NCI-H2227 treated with DMSO at 0.1 percent for 48 hours (cell line): Measurements from ENCODE around the gene RET.

Source experiments
- DNase-seq: peaks from one replicate; lab custom pipeline; 2025; lab: John Stamatoyannopoulos, UW

The RET gene

DNA sequence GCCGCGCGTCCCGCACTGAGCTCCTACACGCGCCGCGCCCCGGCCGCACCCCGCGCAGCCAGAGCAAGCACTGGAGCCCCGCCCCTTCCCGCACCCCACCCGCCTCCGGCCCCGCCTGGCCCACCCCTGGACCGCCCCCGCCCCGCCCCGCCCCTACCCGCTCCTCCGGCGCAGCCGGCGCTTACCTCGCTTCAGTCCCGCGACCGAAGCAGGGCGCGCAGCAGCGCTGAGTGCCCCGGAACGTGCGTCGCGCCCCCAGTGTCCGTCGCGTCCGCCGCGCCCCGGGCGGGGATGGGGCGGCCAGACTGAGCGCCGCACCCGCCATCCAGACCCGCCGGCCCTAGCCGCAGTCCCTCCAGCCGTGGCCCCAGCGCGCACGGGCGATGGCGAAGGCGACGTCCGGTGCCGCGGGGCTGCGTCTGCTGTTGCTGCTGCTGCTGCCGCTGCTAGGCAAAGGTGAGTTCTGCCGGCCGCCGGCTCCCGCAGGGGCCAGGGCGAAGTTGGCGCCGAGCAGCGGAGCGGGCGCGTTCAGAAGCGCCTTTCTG is at the start of gene RET:
Gene RET (plus strand): TSS at position 194 of the 545 bp plus-strand sequence. CDS start 190 bp downstream, at position 384.
- DNase-seq: no peak

DNA sequence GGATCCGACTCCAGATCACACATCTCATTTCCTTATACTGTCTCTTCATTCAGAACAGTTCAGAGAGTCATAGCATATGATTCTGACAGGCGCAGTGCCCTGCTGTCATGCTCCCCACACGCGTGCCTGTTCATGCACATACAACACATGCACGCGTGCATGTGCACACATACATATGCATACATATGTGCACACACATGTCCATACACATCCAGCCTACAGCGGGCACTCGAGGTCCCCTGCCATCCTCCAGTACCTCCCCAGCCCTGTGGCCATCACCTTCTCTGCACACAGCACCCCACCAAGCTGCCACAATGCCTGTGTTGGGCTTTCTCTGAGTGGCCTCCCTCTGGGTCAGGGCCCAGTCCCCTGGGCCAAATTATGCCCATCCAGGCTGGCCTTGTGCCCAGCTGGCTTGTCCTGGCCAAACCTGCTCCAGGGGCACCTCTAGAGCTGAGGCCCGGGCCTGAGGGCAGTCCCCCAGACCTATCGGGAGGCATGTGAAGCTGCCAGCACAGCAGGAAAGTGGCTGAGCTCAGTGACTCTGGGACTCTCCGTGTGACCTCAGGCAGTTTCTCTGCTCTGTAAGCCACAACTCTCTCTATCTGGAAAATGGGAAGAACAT is 49.4 kb upstream of the RET start:
- DNase-seq: no peak

DNA sequence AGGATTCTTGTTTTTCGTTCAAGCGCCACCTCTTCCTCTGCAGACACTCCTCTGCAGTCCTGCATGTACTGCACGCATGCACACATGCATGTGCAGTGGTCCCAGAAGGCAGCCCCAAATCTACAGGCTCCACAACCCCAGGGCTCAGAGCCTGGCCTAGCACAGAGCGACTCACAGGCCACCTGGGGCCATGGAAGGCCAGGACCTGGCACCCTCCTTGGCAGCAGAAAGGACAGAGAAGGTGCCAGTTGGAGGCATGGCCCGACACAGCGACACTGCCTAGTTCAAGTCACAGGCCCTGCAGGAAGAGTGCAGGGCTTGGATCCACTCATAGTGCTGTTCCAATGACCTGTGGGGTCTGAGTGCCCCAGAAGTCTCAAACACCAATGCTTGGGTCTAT is 48.7 kb upstream of the RET start:
- no peak for DNase-seq

DNA sequence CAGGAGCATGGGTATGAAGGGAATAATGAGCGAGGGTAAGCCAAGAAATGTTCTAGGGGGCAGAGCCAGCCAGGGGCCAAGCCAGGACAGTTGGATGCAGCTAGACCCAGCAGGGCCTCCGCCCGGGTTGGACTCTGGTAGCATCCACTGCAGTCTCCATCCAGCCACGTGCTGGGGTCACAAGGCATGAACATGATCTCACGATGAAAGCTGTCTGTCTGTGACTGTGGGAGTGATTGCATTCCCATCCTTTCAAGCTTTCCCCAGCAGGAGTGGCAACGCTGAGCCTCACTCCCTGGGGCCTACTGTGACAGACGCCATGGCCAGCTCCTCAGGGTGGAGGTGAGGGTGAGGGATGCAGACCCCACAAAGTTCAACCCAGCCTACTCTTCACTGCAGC is 47.8 kb upstream of the RET start:
- DNase-seq: no peak

GRCh38 chr10:43032613-43033012 is 44.3 kb upstream of the RET start:
- no peak for DNase-seq

- no peak for DNase-seq
These were observed 41.1 kb upstream of the RET start for GRCh38 chr10:43035800-43036199.

DNA sequence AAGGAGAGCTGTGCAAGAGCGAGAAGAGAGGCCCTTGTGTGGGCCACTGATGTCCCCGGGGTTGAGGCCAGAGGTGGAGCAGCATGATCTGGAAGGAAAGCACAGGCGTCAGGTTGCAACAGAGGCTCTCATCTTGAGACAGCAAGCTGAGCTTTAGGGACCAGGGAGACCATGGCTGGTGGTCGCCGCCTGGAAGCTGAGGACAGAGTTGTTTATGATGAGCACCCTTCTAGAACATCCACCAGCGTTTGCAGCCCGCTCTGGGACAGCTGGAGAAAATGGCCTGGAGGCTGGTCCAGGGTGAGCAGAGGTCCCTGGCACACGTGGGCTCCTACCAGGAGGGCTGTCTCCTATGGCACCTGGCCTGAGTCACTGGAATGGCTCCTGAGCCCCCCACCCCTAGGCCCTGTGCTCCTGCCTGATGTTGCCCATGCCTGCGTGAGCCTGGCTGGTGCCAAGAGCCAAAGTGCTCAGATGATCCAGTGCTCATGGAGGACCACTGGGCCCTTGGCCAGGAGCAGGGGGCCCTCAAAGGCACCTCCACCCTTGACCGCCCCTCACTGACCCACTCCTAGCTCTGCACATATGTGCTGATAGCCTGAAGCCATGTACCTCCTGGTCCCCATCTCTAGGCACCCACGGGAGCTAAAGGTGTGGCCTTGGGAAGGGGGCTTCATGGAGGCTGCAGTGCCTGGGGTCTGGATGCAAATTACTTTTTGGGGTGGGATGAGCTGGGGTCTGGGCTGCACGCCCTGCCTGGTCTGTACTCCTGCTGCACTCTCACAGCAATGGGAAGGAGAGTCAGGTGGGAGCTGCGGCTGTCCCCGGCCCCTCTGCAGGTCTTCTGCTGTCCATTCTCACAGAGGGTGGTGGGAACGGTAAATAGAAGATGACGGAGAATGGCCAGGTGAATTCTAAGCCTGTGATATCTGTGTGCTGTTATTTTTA is 40.1 kb upstream of the RET start:
- DNase-seq: no peak

- no peak for DNase-seq
These were observed 39.4 kb upstream of the RET start for GRCh38 chr10:43037440-43037839.

GRCh38 chr10:43037942-43038782 is 38.7 kb upstream of the RET start:
- no peak for DNase-seq

GRCh38 chr10:43038783-43039623 is 37.9 kb upstream of the RET start:
- DNase-seq: no peak

DNA sequence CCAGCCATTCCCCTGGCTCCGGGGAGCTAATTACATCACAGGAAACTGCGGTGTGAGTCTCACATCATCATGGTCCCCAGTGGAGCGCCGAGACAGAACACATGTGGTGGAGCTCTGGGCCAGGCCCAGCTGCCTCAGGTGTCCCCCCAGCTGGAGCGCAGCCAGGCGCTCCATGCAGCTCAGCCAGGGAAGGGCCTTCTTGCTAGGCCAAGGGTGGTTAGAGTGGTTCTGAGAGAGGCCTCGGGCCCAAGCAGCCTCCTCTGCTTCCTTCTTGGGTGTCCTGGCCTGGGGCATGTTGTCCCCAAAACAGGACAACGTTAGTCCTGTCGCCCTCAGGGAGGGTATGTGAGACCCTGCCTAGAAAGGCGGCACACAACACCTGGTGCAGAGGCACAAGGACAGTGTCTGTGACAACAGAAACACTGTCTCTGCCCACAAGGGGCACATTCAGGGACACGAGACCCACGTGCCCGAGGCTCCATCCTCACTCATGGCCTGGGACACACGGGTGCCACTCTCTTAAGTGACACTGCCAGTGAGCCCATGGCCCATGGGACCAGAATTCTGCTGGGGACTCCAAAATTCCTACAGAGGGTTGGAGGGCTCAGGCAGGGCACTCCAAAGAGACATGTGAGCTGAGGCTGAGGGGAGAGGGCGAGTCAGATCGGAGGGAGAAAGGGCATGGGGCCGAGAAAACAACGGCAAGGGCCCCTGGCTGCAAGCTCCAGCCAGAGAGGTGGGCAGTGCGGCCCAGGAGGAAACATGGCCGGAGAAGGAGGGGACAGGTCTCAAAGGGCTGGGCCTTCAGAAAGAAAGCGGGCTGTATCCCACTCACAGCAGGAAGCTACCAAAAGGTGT is 37.0 kb upstream of the RET start:
- DNase-seq: no peak

GRCh38 chr10:43040482-43041256 is 36.2 kb upstream of the RET start:
- DNase-seq: no peak

- DNase-seq: no peak
These were observed 35.2 kb upstream of the RET start for GRCh38 chr10:43041422-43042342.

DNA sequence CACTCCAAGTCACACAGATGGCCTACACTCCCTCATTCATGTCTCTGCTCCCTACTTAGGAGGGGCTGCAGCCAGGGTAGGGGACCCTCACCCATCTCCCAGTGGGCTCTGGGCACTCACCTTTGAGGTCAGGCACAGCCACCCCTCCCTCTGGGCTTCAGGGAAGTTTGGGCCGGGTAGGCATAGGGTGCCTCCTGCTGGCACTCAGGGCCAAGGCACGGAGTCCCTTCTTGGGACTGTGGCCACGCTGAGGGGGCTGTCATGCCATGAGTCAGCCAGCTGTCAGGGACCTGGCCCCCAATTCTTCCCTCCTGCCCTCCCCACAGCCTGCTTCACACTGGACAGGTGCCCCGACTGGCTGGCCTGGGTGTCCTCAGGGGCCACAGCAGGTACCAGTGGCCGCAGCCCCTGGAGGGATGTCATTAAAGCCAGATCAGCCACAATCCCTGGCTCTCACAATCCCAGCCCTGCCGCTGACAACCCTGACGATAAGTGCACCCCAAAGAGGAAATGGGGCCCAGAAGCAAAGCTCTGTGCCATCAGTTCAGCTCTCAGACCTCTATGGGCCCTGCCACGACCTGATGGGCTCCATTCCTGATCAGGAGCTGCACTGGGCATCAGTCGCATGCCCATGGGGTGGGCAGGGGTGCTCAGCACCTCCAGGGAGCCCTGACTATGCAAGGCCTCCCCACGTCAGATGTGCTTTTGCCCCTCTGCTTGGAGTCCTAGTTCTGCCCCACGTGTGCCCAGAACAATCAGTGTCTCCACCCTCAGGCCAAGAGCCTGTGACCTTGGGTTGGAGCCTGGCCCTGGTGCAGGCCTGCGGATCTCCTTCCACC is 34.1 kb upstream of the RET start:
- DNase-seq: no peak

- DNase-seq: no peak
These were observed 33.5 kb upstream of the RET start for GRCh38 chr10:43043342-43043772.

GRCh38 chr10:43043773-43044447 is 33.0 kb upstream of the RET start:
- DNase-seq: no peak

- DNase-seq: no peak
These were observed 32.4 kb upstream of the RET start for GRCh38 chr10:43044448-43044921.
